OCI-LY7 (cell line): ENCODE measurements around the gene SYTL2. TPM values are rescaled to one million over a fixed set of nuclear protein-coding genes. Genes with fewer than 3 reads are reported as not detected.

Experiments used
- BruUV-seq: library from RNA; stranded (reverse); fragments of 400-500 nt; replicated peaks from 2 replicates; lab custom pipeline; 2021; lab: Mats Ljungman, UMichigan
- CTCF ChIA-PET: fragments of 300-600 bp; sonication (Branson Sonifier 250); formaldehyde crosslinking; loops from one replicate; lab custom pipeline; 2022; ENCODE audit warnings: antibody characterized with exemption; ENCODE audit not compliant: unreplicated experiment; lab: Charles Lee
- POLR2A ChIA-PET: fragments of 300-600 bp; sonication (Branson Sonifier 250); formaldehyde crosslinking; loops from one replicate; lab custom pipeline; 2022; ENCODE audit warnings: antibody characterized with exemption; lab: Charles Lee
- DNase-seq: peaks from one replicate; pipeline ENCODE4 v3.0.0-alpha.2; 2015; ENCODE audit warnings: low spot score
- H2AFZ ChIP-seq: fragments of 200-600 bp; sonication (generic), shearing (Covaris generic); 2 replicates; pipeline ENCODE4 v1.6.1; 2014; ENCODE audit warnings: mild to moderate bottlenecking, antibody characterized with exemption, low read length, moderate library complexity
- H3K27ac ChIP-seq: fragments of 200-600 bp; sonication (generic); 2 replicates; pipeline ENCODE4 v1.5.1; 2014; ENCODE audit warnings: mixed run types, low read depth, mild to moderate bottlenecking, moderate library complexity, low read length, inconsistent platforms; ENCODE audit not compliant: poor library complexity, severe bottlenecking
- H3K36me3 ChIP-seq: fragments of 200-600 bp; sonication (generic); 2 replicates; pipeline ENCODE4 v1.6.1; 2014; ENCODE audit warnings: mild to moderate bottlenecking, antibody characterized with exemption, low read length, moderate library complexity, mixed read lengths; ENCODE audit not compliant: insufficient read depth
- H3K4me1 ChIP-seq: fragments of 200-600 bp; sonication (generic); 2 replicates; pipeline ENCODE4 v1.5.1; 2014; ENCODE audit warnings: mild to moderate bottlenecking, low read length; ENCODE audit not compliant: insufficient read depth, poor library complexity, severe bottlenecking
- H3K4me2 ChIP-seq: fragments of 200-600 bp; sonication (generic); 2 replicates; pipeline ENCODE4 v1.6.1; 2014; ENCODE audit warnings: mild to moderate bottlenecking, low read length
- H3K4me3 ChIP-seq: fragments of 200-600 bp; sonication (generic); 2 replicates; pipeline ENCODE4 v1.5.1; 2014; ENCODE audit warnings: mild to moderate bottlenecking, low read depth, low read length; ENCODE audit not compliant: poor library complexity, severe bottlenecking
- H3K79me2 ChIP-seq: fragments of 200-600 bp; sonication (generic); 2 replicates; pipeline ENCODE4 v1.6.1; 2016; ENCODE audit warnings: low read depth, mild to moderate bottlenecking, low read length, moderate library complexity, mixed read lengths; ENCODE audit not compliant: insufficient read depth
- H3K9me2 ChIP-seq: fragments of 200-600 bp; sonication (generic); 2 replicates; pipeline ENCODE4 v1.6.1; 2016; ENCODE audit warnings: mild to moderate bottlenecking, low read length, mixed read lengths; ENCODE audit not compliant: insufficient read depth
- H3K9me3 ChIP-seq: fragments of 200-600 bp; sonication (generic); 2 replicates; pipeline ENCODE4 v1.6.1; 2014; ENCODE audit warnings: mild to moderate bottlenecking, mixed run types, low read length, mixed read lengths
- H4K20me1 ChIP-seq: fragments of 200-600 bp; sonication (generic); 2 replicates; pipeline ENCODE4 v1.6.1; 2014; ENCODE audit warnings: mild to moderate bottlenecking, antibody characterized with exemption, low read length, moderate library complexity, mixed read lengths; ENCODE audit not compliant: insufficient read depth
- EZH2phosphoT487 ChIP-seq: fragments of 200-600 bp; sonication (generic); IDR thresholded peaks from 2 replicates; pipeline ENCODE4 v1.6.1; 2018; ENCODE audit warnings: low read depth, borderline replicate concordance, mild to moderate bottlenecking, mixed run types, antibody characterized with exemption, low read length, moderate library complexity, mixed read lengths
- intact Hi-C: fragments of 100-400 bp; cut with micrococcal nuclease; formaldehyde crosslinking; loops from one replicate; pipeline ENCODE4 v1.10.0; 2022; ENCODE audit not compliant: unreplicated experiment
- total RNA-seq, 2 experiments: library from RNA; depleted of rRNA in 1 of 2; stranded (reverse); fragments of >200 nt in 1 of 2; shearing (Covaris generic) in 1 of 2; gene quantifications; 2 replicates each; pipeline ENCODE4 v1.2.3, GENCODE V29; 2014 to 2022
- TF ChIP-seq, protein P1 (sequence below): fragments of 200-600 bp; sonication (generic); conservative IDR thresholded peaks from 2 replicates; pipeline ENCODE4 v1.5.1; 2014; ENCODE audit warnings: mild to moderate bottlenecking, antibody characterized with exemption, low read length, moderate library complexity, mixed read lengths

The SYTL2 gene
- total RNA-seq, 2 experiments from 2014 or later: 2.6 to 5.1 TPM

DNA sequence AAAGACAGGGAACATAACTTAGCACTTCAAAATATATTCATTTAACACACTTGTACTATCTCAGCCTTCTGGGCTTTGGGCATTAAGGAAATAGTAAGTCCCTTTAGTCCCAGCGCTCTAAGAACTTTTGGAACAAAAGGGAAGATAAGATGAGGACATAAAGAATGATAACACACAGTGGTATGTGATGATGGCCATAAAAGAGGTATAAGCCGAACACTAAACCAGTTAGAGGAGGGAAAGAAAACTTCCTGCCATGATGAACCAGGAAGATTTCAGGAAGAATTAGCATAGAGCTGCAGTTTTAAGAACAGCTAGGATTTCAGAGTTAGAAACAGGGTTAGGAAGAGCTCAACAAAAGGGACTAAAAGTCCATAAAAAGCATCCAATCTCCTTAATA, 11.8 kb downstream of the SYTL2 start:
- ChIA-PET POLR2A (interaction anchor here (0.8 kb wide), 1 partner anchor 209 kb away, joined by 4 read pairs; no protein-coding TSS in a partner anchor), CTCF (no interaction called here)
- H3K4me2 ChIP-seq: no peak overlapping the region
- H3K9me2 ChIP-seq: no peaks in the 10 kb centered on the region
- H3K79me2 ChIP-seq: no peaks in the 10 kb centered on the region
- no peak overlapping the region for H2AFZ ChIP-seq
- no peak overlapping the region for H3K4me3 ChIP-seq
- H3K9me3 ChIP-seq: no peaks in the 10 kb centered on the region
- H3K36me3 ChIP-seq: no peaks in the 10 kb centered on the region
- no peaks in the 10 kb centered on the region for H3K4me1 ChIP-seq
- BruUV-seq: no TSS peak
- DNase-seq: no peak
- no peak overlapping the region for H3K27ac ChIP-seq
- intact Hi-C loops: no loop called here
- no peak for TF ChIP-seq EZH2phosphoT487
- TF ChIP-seq, protein P1, sequence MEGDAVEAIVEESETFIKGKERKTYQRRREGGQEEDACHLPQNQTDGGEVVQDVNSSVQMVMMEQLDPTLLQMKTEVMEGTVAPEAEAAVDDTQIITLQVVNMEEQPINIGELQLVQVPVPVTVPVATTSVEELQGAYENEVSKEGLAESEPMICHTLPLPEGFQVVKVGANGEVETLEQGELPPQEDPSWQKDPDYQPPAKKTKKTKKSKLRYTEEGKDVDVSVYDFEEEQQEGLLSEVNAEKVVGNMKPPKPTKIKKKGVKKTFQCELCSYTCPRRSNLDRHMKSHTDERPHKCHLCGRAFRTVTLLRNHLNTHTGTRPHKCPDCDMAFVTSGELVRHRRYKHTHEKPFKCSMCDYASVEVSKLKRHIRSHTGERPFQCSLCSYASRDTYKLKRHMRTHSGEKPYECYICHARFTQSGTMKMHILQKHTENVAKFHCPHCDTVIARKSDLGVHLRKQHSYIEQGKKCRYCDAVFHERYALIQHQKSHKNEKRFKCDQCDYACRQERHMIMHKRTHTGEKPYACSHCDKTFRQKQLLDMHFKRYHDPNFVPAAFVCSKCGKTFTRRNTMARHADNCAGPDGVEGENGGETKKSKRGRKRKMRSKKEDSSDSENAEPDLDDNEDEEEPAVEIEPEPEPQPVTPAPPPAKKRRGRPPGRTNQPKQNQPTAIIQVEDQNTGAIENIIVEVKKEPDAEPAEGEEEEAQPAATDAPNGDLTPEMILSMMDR: no peak
- no peaks in the 10 kb centered on the region for H4K20me1 ChIP-seq

DNA sequence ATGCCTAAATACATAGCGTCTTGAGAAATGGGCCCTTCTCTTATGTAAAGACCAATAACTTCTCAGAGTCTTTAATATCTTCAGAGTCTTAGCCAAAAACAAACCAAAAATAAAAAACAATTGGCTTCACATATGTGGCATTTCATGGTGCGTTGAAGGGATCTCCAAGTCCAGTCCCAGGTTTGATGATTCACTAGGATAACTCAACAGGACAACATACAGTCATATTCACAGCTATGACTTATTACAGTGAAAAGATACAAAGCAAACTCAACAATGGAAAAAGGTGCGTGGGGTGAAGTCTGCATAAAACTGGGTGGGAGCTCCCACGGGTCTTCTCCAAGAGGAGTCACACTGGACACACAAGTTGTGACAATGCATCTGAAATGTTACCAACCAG, 12.6 kb downstream of the SYTL2 start:
- no peaks in the 10 kb centered on the region for H3K36me3 ChIP-seq
- ChIA-PET POLR2A (interaction anchor here (0.8 kb wide), 1 partner anchor 208 kb away, joined by 4 read pairs; no protein-coding TSS in a partner anchor), CTCF (no interaction called here)
- no peaks in the 10 kb centered on the region for H3K9me2 ChIP-seq
- no peak overlapping the region for H3K4me2 ChIP-seq
- DNase-seq: no peak
- no peak for TF ChIP-seq EZH2phosphoT487
- TF ChIP-seq, protein P1: no peak
- no peaks in the 10 kb centered on the region for H4K20me1 ChIP-seq
- no peak overlapping the region for H2AFZ ChIP-seq
- intact Hi-C loops: no loop called here
- no peaks in the 10 kb centered on the region for H3K79me2 ChIP-seq
- no peak overlapping the region for H3K4me3 ChIP-seq
- no peak overlapping the region for H3K27ac ChIP-seq
- no peaks in the 10 kb centered on the region for H3K9me3 ChIP-seq
- H3K4me1 ChIP-seq: no peaks in the 10 kb centered on the region
- no TSS peak for BruUV-seq

DNA sequence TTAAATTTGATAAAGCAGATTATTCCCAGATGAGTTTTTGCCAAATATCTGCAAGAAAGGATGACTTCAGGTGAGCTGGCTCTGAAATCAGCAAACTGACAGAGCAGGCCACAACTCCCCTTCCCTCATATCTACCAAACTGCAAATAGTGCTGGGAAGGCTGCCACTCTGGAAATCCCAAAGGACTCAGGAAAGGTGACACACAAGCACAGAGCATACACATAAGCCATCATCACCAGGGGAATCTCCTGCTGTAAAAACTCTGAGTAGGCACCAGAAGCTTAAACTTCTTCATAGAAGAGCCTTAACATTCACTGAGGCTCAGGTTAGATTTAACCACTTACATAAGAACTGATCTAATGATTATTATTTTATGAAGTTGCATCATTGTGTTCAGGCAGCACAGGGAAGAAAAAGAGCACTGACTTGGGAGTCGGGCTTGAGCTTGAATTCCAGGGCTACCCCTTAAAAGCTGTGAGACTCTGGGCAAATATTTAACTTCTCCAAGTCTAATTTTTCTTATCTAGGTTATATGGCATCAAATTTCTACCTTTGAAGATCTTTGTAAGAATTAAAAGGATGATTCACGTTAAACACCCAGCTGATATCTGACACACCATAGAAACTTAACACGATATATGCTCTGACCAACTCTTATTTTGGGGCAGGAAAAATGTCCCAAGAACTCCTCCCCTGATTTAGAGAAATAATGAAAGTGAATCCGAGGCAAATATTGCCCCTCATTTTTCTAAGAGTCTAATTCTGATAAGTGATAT, 15.0 kb downstream of the SYTL2 start:
- Histone ChIP-seq H3K36me3 (no peaks in the 10 kb centered on the region), H3K79me2 (no peaks in the 10 kb centered on the region), H4K20me1 (no peaks in the 10 kb centered on the region), H2AFZ (no peak overlapping the region), H3K9me3 (no peaks in the 10 kb centered on the region), H3K4me2 (no peak overlapping the region), H3K9me2 (no peaks in the 10 kb centered on the region), H3K27ac (no peak overlapping the region), H3K4me1 (no peaks in the 10 kb centered on the region), H3K4me3 (no peak overlapping the region)
- ChIA-PET CTCF (no interaction called here), POLR2A (interaction anchor here (0.6 to 0.7 kb wide), 2 partner anchors 73 to 285 kb away, joined by 3 read pairs; no protein-coding TSS in a partner anchor)
- TF ChIP-seq, protein P1: no peak
- no peak for TF ChIP-seq EZH2phosphoT487
- no TSS peak for BruUV-seq
- intact Hi-C loops: no loop called here
- no peak for DNase-seq
